GM12872 (cell line): ENCODE data around the gene MMP24.

Source experiments
- TF ChIP-seq, protein P1 (sequence below): IDR thresholded peaks from 3 replicates; pipeline ENCODE4 v1.5.1; 2011; ENCODE audit warnings: low read depth, mild to moderate bottlenecking, low read length, moderate library complexity; ENCODE audit not compliant: insufficient read depth

MMP24 gene

GRCh38 chr20:35317416-35318210 lies 91.1 kb downstream of the MMP24 start:
- TF ChIP-seq, protein P1, sequence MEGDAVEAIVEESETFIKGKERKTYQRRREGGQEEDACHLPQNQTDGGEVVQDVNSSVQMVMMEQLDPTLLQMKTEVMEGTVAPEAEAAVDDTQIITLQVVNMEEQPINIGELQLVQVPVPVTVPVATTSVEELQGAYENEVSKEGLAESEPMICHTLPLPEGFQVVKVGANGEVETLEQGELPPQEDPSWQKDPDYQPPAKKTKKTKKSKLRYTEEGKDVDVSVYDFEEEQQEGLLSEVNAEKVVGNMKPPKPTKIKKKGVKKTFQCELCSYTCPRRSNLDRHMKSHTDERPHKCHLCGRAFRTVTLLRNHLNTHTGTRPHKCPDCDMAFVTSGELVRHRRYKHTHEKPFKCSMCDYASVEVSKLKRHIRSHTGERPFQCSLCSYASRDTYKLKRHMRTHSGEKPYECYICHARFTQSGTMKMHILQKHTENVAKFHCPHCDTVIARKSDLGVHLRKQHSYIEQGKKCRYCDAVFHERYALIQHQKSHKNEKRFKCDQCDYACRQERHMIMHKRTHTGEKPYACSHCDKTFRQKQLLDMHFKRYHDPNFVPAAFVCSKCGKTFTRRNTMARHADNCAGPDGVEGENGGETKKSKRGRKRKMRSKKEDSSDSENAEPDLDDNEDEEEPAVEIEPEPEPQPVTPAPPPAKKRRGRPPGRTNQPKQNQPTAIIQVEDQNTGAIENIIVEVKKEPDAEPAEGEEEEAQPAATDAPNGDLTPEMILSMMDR: no peak

GRCh38 chr20:35318502-35319157 lies 92.1 kb downstream of the MMP24 start:
- TF ChIP-seq, protein P1: no peak

GRCh38 chr20:35319192-35319870 lies 92.8 kb downstream of the MMP24 start:
- TF ChIP-seq, protein P1: no peak

- TF ChIP-seq, protein P1: no peak
Observed at GRCh38 chr20:35319871-35320197, 93.3 kb downstream of the MMP24 start.

- TF ChIP-seq, protein P1: no peak
Observed at GRCh38 chr20:35320396-35321126, 94.1 kb downstream of the MMP24 start.

DNA sequence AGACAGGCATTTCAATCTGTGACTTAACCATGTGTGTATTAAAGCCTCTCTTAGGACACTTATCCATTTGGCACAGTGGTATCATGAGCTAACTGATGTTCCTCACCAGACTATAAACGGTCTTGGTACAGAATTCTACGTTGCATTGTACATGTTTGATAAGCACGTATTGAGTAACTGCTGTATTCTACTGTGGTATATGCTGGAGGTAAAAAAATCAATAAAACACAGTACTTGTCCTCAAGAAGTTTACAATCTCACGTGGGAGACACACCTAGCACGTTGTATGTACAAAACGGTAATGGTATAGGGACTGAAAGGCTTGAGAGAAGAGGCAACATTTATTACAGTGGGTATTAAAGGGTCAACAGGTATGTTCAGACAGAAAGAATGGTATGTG lies 98.9 kb downstream of the MMP24 start:
- TF ChIP-seq, protein P1: no peak

DNA sequence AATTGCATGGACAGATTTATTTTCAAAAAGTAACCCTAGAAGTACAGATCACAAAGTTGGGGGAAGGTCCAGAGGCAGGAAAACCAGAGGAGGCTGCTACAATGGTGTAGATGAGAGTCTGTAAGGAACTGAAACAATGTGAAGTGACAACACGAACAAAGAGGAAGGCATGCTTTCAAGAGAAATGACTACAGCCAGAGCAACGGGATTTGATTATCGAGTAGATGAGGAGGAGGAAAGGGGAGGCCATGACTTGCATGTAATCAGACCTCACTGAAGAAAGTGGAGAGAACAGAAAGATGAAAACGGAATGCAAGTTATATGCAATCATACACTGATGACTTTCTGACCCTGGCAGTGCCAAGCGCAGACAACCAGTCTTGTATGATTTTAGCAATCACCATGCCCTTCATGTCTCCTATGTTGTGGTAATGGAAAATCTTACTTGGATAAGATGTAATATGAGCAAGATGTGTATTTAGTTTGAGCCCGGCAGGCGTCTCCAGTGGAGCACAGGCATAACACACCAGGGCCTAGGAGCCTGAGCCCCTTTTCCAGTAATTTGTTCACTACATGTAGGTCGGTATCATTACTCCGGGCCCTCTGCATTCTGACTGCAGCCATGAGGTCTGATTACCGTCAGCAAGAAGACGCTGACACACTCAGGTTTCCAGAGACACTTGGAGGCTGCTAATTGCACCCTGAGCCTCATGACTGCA lies 99.7 kb downstream of the MMP24 start:
- TF ChIP-seq, protein P1: no peak
